ENCODE data around the gene SMIM1. TPM values are rescaled to one million over a fixed set of nuclear protein-coding genes. Genes with fewer than 3 reads are reported as not detected.

Gene SMIM1
- total and polyA plus RNA-seq, 4 donors, result 0.99 to 10.1 (median 3.3) TPM

GRCh38 chr1:3750741-3751140 is 21.8 kb upstream of the SMIM1 start:
- 74% methylated on average over 6 of the region's 6 CpGs for WGBS (ENCODE audit: insufficient coverage)
- no peak overlapping the region for H3K4me3 ChIP-seq (ENCODE audit: low read depth, low read length)
- no peak overlapping the region for H3K27ac ChIP-seq (ENCODE audit: low read depth, low read length)
- H3K27me3 ChIP-seq (ENCODE audit: control insufficient read depth, insufficient read depth, low read length), result peaks cover 5% of the 10 kb centered on the region
- no peaks in the 10 kb centered on the region for H3K9me3 ChIP-seq (ENCODE audit: control insufficient read depth, insufficient read depth, low read length)
- DNase-seq (ENCODE audit: low read depth in 4 of 6, low spot score in 6 of 6), result no peak
- H3K36me3 ChIP-seq (ENCODE audit: control insufficient read depth, insufficient read depth, low read length), result peaks cover 3% of the 10 kb centered on the region
- peaks cover 20% of the 10 kb centered on the region for H3K4me1 ChIP-seq (ENCODE audit: control insufficient read depth, insufficient read depth, low read length)

GRCh38 chr1:3752400-3752945 is 20.1 kb upstream of the SMIM1 start, which contains the start of gene CCDC27:
CCDC27 (plus strand) TSS chr1:3752450; CDS start chr1:3752482, 32 bp downstream.
- no peak for DNase-seq (ENCODE audit: low read depth in 4 of 6, low spot score in 6 of 6)
- Histone ChIP-seq H3K4me3 (ENCODE audit: low read depth, low read length) (no peak within 1 kb of the TSS), H3K9me3 (ENCODE audit: control insufficient read depth, insufficient read depth, low read length) (no peaks in the 10 kb centered on the region), H3K4me1 (ENCODE audit: control insufficient read depth, insufficient read depth, low read length) (peaks cover 6% of the 10 kb centered on the region), H3K27me3 (ENCODE audit: control insufficient read depth, insufficient read depth, low read length) (peaks cover 5% of the 10 kb centered on the region), H3K36me3 (ENCODE audit: control insufficient read depth, insufficient read depth, low read length) (no peaks in the 10 kb centered on the region), H3K27ac (ENCODE audit: low read depth, low read length) (no peak within 1 kb of the TSS)
- 95% methylated on average over 17 of the region's 17 CpGs for WGBS (ENCODE audit: insufficient coverage)

GRCh38 chr1:3753656-3754454 is 18.7 kb upstream of the SMIM1 start:
- Histone ChIP-seq H3K9me3 (ENCODE audit: control insufficient read depth, insufficient read depth, low read length) (no peaks in the 10 kb centered on the region), H3K4me3 (ENCODE audit: low read depth, low read length) (no peak overlapping the region), H3K36me3 (ENCODE audit: control insufficient read depth, insufficient read depth, low read length) (no peaks in the 10 kb centered on the region), H3K27ac (ENCODE audit: low read depth, low read length) (no peak overlapping the region), H3K27me3 (ENCODE audit: control insufficient read depth, insufficient read depth, low read length) (peaks cover 5% of the 10 kb centered on the region), H3K4me1 (ENCODE audit: control insufficient read depth, insufficient read depth, low read length) (no peaks in the 10 kb centered on the region)
- WGBS (ENCODE audit: insufficient coverage), result 81% methylated on average over 19 of the region's 20 CpGs
- DNase-seq (ENCODE audit: low read depth in 4 of 6, low spot score in 6 of 6), result no peak

GRCh38 chr1:3756394-3756793 is 16.2 kb upstream of the SMIM1 start:
- no peaks in the 10 kb centered on the region for H3K9me3 ChIP-seq (ENCODE audit: control insufficient read depth, insufficient read depth, low read length)
- no peaks in the 10 kb centered on the region for H3K36me3 ChIP-seq (ENCODE audit: control insufficient read depth, insufficient read depth, low read length)
- H3K27me3 ChIP-seq (ENCODE audit: control insufficient read depth, insufficient read depth, low read length), result peaks cover 5% of the 10 kb centered on the region
- no peak overlapping the region for H3K4me3 ChIP-seq (ENCODE audit: low read depth, low read length)
- H3K4me1 ChIP-seq (ENCODE audit: control insufficient read depth, insufficient read depth, low read length), result no peaks in the 10 kb centered on the region
- no peak overlapping the region for H3K27ac ChIP-seq (ENCODE audit: low read depth, low read length)
- no peak for DNase-seq (ENCODE audit: low read depth in 4 of 6, low spot score in 6 of 6)
- WGBS (ENCODE audit: insufficient coverage), result 77% methylated on average over 21 of the region's 21 CpGs

DNA sequence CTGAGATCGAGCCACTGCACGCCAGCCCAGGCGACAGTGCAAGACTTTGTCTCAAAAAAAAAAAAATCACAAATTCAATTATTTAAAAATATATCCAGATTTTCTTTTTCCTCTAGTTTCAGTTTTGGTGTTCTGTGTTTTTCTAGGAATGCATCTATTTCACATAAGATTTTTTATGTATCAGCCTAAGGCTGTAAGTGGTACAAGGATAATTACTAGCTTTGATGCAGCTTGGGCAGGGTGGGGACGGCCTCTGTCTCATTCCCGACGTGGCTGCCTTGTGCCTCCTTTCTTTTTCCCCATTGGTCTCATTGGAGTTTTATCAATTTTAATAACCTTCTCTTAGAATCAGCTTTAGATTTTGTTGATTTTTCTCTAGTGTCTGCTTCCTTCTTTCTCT is 13.4 kb upstream of the SMIM1 start:
- Histone ChIP-seq H3K4me1 (ENCODE audit: control insufficient read depth, insufficient read depth, low read length) (no peaks in the 10 kb centered on the region), H3K27ac (ENCODE audit: low read depth, low read length) (no peak overlapping the region), H3K27me3 (ENCODE audit: control insufficient read depth, insufficient read depth, low read length) (peaks cover 3% of the 10 kb centered on the region), H3K4me3 (ENCODE audit: low read depth, low read length) (no peak overlapping the region), H3K36me3 (ENCODE audit: control insufficient read depth, insufficient read depth, low read length) (no peaks in the 10 kb centered on the region), H3K9me3 (ENCODE audit: control insufficient read depth, insufficient read depth, low read length) (no peaks in the 10 kb centered on the region)
- no peak for DNase-seq (ENCODE audit: low read depth in 4 of 6, low spot score in 6 of 6)
- no CpG with 5 or more reads among the region's 6 CpGs for WGBS (ENCODE audit: insufficient coverage)

GRCh38 chr1:3759796-3760195 is 12.8 kb upstream of the SMIM1 start:
- no peak for DNase-seq (ENCODE audit: low read depth in 4 of 6, low spot score in 6 of 6)
- 72% methylated on average over 4 of the region's 6 CpGs for WGBS (ENCODE audit: insufficient coverage)
- Histone ChIP-seq H3K27me3 (ENCODE audit: control insufficient read depth, insufficient read depth, low read length) (peaks cover 2% of the 10 kb centered on the region), H3K36me3 (ENCODE audit: control insufficient read depth, insufficient read depth, low read length) (no peaks in the 10 kb centered on the region), H3K27ac (ENCODE audit: low read depth, low read length) (no peak overlapping the region), H3K4me1 (ENCODE audit: control insufficient read depth, insufficient read depth, low read length) (no peaks in the 10 kb centered on the region), H3K4me3 (ENCODE audit: low read depth, low read length) (no peak overlapping the region), H3K9me3 (ENCODE audit: control insufficient read depth, insufficient read depth, low read length) (no peaks in the 10 kb centered on the region)

DNA sequence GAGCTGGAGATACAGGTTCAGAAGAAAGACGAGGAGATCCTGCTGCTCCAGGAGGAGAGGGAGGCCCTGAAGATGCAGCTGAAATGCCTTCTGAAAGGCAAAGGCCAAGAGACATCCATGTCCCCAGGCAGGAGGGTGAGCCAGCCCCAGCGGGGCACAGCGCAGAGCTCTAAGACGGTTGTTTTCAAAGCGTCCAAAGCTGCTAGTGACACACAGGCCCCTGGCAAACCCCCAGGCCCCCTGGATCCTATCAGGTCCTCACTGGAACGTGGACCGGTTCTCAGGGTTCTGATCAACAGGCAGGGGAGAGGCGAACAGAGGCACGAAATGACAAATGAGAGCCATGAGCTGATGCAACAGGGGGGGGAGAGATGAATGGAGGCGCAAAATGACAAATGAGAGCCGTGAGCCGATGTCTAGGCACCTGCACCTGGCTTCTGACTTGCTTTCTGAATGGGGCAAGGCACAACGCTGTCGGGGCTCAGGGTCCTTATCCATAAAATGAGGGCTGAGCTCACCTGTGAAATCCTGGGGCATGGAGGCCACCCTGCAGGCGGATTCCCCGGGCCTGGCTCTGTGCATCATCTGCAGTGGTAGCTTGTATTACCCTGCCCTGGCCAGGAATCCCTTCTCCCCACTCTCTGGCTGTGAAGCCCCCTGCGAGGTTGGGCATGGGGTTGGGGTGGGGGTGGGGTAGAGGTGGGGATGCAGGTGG is 11.1 kb upstream of the SMIM1 start:
- H3K27me3 ChIP-seq (ENCODE audit: control insufficient read depth, insufficient read depth, low read length), result no peaks in the 10 kb centered on the region
- DNase-seq (ENCODE audit: low read depth in 4 of 6, low spot score in 6 of 6), result no peak
- WGBS (ENCODE audit: insufficient coverage), result 83% methylated on average over 14 of the region's 17 CpGs
- H3K36me3 ChIP-seq (ENCODE audit: control insufficient read depth, insufficient read depth, low read length), result no peaks in the 10 kb centered on the region
- H3K9me3 ChIP-seq (ENCODE audit: control insufficient read depth, insufficient read depth, low read length), result no peaks in the 10 kb centered on the region
- H3K4me1 ChIP-seq (ENCODE audit: control insufficient read depth, insufficient read depth, low read length), result no peaks in the 10 kb centered on the region
- H3K4me3 ChIP-seq (ENCODE audit: low read depth, low read length), result no peak overlapping the region
- no peak overlapping the region for H3K27ac ChIP-seq (ENCODE audit: low read depth, low read length)

GRCh38 chr1:3762151-3762872 is 10.2 kb upstream of the SMIM1 start:
- no peaks in the 10 kb centered on the region for H3K4me1 ChIP-seq (ENCODE audit: control insufficient read depth, insufficient read depth, low read length)
- 75% methylated on average over 14 of the region's 15 CpGs for WGBS (ENCODE audit: insufficient coverage)
- H3K27me3 ChIP-seq (ENCODE audit: control insufficient read depth, insufficient read depth, low read length), result no peaks in the 10 kb centered on the region
- H3K9me3 ChIP-seq (ENCODE audit: control insufficient read depth, insufficient read depth, low read length), result no peaks in the 10 kb centered on the region
- DNase-seq (ENCODE audit: low read depth in 4 of 6, low spot score in 6 of 6), result no peak
- H3K4me3 ChIP-seq (ENCODE audit: low read depth, low read length), result no peak overlapping the region
- no peak overlapping the region for H3K27ac ChIP-seq (ENCODE audit: low read depth, low read length)
- no peaks in the 10 kb centered on the region for H3K36me3 ChIP-seq (ENCODE audit: control insufficient read depth, insufficient read depth, low read length)

GRCh38 chr1:3762873-3763228 is 9.7 kb upstream of the SMIM1 start:
- no peaks in the 10 kb centered on the region for H3K9me3 ChIP-seq (ENCODE audit: control insufficient read depth, insufficient read depth, low read length)
- WGBS (ENCODE audit: insufficient coverage), result 87% methylated on average over 9 of the region's 12 CpGs
- no peaks in the 10 kb centered on the region for H3K36me3 ChIP-seq (ENCODE audit: control insufficient read depth, insufficient read depth, low read length)
- H3K27ac ChIP-seq (ENCODE audit: low read depth, low read length), result no peak overlapping the region
- DNase-seq (ENCODE audit: low read depth in 4 of 6, low spot score in 6 of 6), result no peak
- H3K4me1 ChIP-seq (ENCODE audit: control insufficient read depth, insufficient read depth, low read length), result no peaks in the 10 kb centered on the region
- no peak overlapping the region for H3K4me3 ChIP-seq (ENCODE audit: low read depth, low read length)
- H3K27me3 ChIP-seq (ENCODE audit: control insufficient read depth, insufficient read depth, low read length), result no peaks in the 10 kb centered on the region

All from spinal cord (tissue), 10 donors.